Measurements from ENCODE around the gene ROMO1. TPM values are rescaled to one million over a fixed set of nuclear protein-coding genes. Genes with fewer than 3 reads are reported as not detected.
A peak's percentile ranks its signal among the peaks of the same experiment; 100 is the strongest.

ROMO1 gene
- total and polyA plus RNA-seq, 10 of the 15 experiments (the other 5 are each of a cell fraction or from before 2014, with no cell fraction given): 23.2 to 631 (median 352) TPM

GRCh38 chr20:35653893-35654292 lies 45.3 kb upstream of the ROMO1 start (continued):
- TF ChIP-seq ATF2 (IDR thresholded peaks at IDR 0.05; ENCODE audit: low read length) (no peak), IKZF2 (IDR thresholded peaks at IDR 0.05) (no peak)

GRCh38 chr20:35654415-35654814 lies 44.8 kb upstream of the ROMO1 start:
- Histone ChIP-seq H2AFZ (ENCODE audit: control insufficient read depth, low read depth, low read length) (no peak overlapping the region), H3K4me2 (ENCODE audit: control insufficient read depth, insufficient read depth) (no peak overlapping the region), H3K27ac (ENCODE audit: control insufficient read depth, insufficient read depth) (no peak overlapping the region), H3K27me3 (replicated peaks in 1 of 2; ENCODE audit: control insufficient read depth in 2 of 2, insufficient read depth in 2 of 2, low read length in 1 of 2) (no peaks in the 10 kb centered on the region), H3K9ac (ENCODE audit: control insufficient read depth, insufficient read depth, low read length) (no peak overlapping the region), H3K4me3 (no peak overlapping the region), H3K4me1 (ENCODE audit: control insufficient read depth, insufficient read depth, low read length) (no peaks in the 10 kb centered on the region), H3K9me3 (replicated peaks; ENCODE audit: control insufficient read depth, insufficient read depth, low read length) (no peaks in the 10 kb centered on the region), H3K79me2 (ENCODE audit: control insufficient read depth, insufficient read depth, low read length) (peaks cover 87% of the 10 kb centered on the region), H4K20me1 (ENCODE audit: control insufficient read depth, insufficient read depth) (peaks cover 10% of the 10 kb centered on the region), H3K36me3 (ENCODE audit: control insufficient read depth in 2 of 2, insufficient read depth in 2 of 2, low read length in 1 of 2) (peaks cover 19 to 30% of the 10 kb centered on the region in 2 experiments)
- SMC1A ChIA-PET (ENCODE audit: uncharacterized antibody, unreplicated experiment): interaction anchor here (1.3 to 1.5 kb wide), 2 partner anchors 16 to 24 kb away, joined by 3 to 4 read pairs; no protein-coding TSS in a partner anchor
- RAD21 ChIA-PET (ENCODE audit: unreplicated experiment): no interaction called here
- ATAC-seq (no peak), DNase-seq (ENCODE audit: low read depth, low spot score) (no peak), FAIRE-seq (no peak)
- in situ Hi-C loops (cut with MboI) (no loop called here), intact Hi-C loops (cut with micrococcal nuclease; ENCODE audit: unreplicated experiment) (no loop called here)
- no TSS peak for BruUV-seq (replicated peaks)
- WGBS (ENCODE audit: insufficient coverage, insufficient replicate concordance, low lambda C conversion rate, missing lambda C conversion rate): 99% methylated on average over 9 of the region's 9 CpGs
- TF ChIP-seq ETV6 (conservative IDR thresholded peaks at IDR 0.05 in 1 of 2, IDR thresholded peaks at IDR 0.05 in 1 of 2; ENCODE audit: borderline replicate concordance in 1 of 2, low read depth in 1 of 2) (no peak), MLLT1 (IDR thresholded peaks at IDR 0.05) (no peak), POLR2A (IDR thresholded peaks at IDR 0.05; ENCODE audit: low read depth, low read length) (0 out of 2 replicates have a peak, but pooled peaks have one; percentile 10)
- POLR2A ChIA-PET: interaction anchor here (0.6 to 0.7 kb wide), 2 partner anchors 88 to 198 kb away, joined by 3 to 10 read pairs; partner anchors contain the start of gene RBM39
- CTCF ChIA-PET: interaction anchor here (1.2 kb wide), 1 partner anchor 37 kb away, joined by 4 read pairs; no protein-coding TSS in a partner anchor

All from GM12878 (cell line).